Spleen (tissue), 11 donors: ENCODE measurements around the gene NYAP1. TPM values are rescaled to one million over a fixed set of nuclear protein-coding genes. Genes with fewer than 3 reads are reported as not detected.
"Not testable (repeated sequence)": the region's sequence is repeated elsewhere in the genome, so short reads cannot be mapped to it uniquely, and the experiment has no call there.

Source experiments
- DNase-seq: peaks from one replicate; pipeline ENCODE4 v3.0.0-alpha.2; 2020
- H3K27ac ChIP-seq, 8 donors: fragments of 200-600 bp; sonication (generic) in 7 of 8; 1 replicate in 4 of 8; 2 replicates in 4 of 8; pipeline versions ENCODE4 v1.5.0 to v1.8.0; 2016 to 2021; ENCODE audit warnings: inconsistent platforms in 4 of 8, mild to moderate bottlenecking in 4 of 8, moderate library complexity in 1 of 8
- H3K27me3 ChIP-seq, 7 donors: fragments of 200-600 bp; sonication (generic) in 6 of 7; replicated peaks in 1 of 7; 1 replicate in 4 of 7; 2 replicates in 3 of 7; pipeline versions ENCODE4 v1.5.0 to v1.8.0; 2016 to 2021; ENCODE audit warnings: inconsistent platforms in 3 of 7, mild to moderate bottlenecking in 1 of 7
- H3K36me3 ChIP-seq, 6 donors: fragments of 200-600 bp; sonication (generic) in 5 of 6; 1 replicate in 4 of 6; 2 replicates in 2 of 6; pipeline versions ENCODE4 v1.5.0 to v1.8.0; 2016 to 2021; ENCODE audit warnings: inconsistent platforms in 2 of 6
- H3K4me1 ChIP-seq, 6 donors: fragments of 200-600 bp; sonication (generic) in 5 of 6; 1 replicate in 3 of 6; 2 replicates in 3 of 6; pipeline versions ENCODE4 v1.5.0 to v1.8.0; 2016 to 2021; ENCODE audit warnings: inconsistent platforms in 3 of 6
- H3K4me3 ChIP-seq, 8 donors: fragments of 200-600 bp; sonication (generic) in 7 of 8; 1 replicate in 4 of 8; 2 replicates in 4 of 8; pipeline versions ENCODE4 v1.5.0 to v1.8.0; 2016 to 2021; ENCODE audit warnings: inconsistent platforms in 4 of 8, mild to moderate bottlenecking in 4 of 8, moderate library complexity in 2 of 8
- H3K9me3 ChIP-seq, 8 donors: fragments of 200-600 bp; sonication (generic) in 7 of 8; 1 replicate in 4 of 8; 2 replicates in 4 of 8; pipeline versions ENCODE4 v1.5.0 to v1.8.0; 2016 to 2021; ENCODE audit warnings: inconsistent platforms in 4 of 8
- CTCF ChIP-seq, 11 experiments: fragments of 200-600 bp in 7 of 11; fragments of 450-650 bp in 4 of 11; sonication (generic) in 4 of 11; IDR thresholded peaks in 8 of 11; conservative IDR thresholded peaks in 3 of 11; 1 replicate in 7 of 11; 2 replicates in 4 of 11; pipeline versions ENCODE4 v1.4.0 to v1.8.0; 2016 to 2021; ENCODE audit warnings: antibody characterized with exemption in 11 of 11, inconsistent platforms in 4 of 11, mild to moderate bottlenecking in 1 of 11
- POLR2A ChIP-seq, 3 donors: fragments of 450-650 bp; IDR thresholded peaks; one replicate each; pipeline ENCODE4 v1.5.1; 2017; ENCODE audit warnings: antibody characterized with exemption in 3 of 3, mild to moderate bottlenecking in 1 of 3
- POLR2AphosphoS5 ChIP-seq, 3 donors: sonication (generic); formaldehyde crosslinking; IDR thresholded peaks; one replicate each; pipeline ENCODE4 v1.5.1; 2017; ENCODE audit warnings: antibody characterized with exemption in 3 of 3
- WGBS, 5 donors: extraction: QIAGEN DNeasy Blood & Tissue Kit in 3 of 5; methylation state at CpG; one replicate each; pipeline versions ENCODE4 v1.1.5 to v1.1.7; 2013 to 2018; 5-methylcytosine and 5-hydroxymethylcytosine counted together
- intact Hi-C: fragments of 100-400 bp; cut with DNase I; formaldehyde crosslinking; loops from one replicate; pipeline ENCODE4 v1.15.0; 2023; ENCODE audit warnings: low total_unique reads
- polyA plus RNA-seq, 3 donors: library from polyadenylated mRNA; stranded (reverse); fragments of 200-250 nt; gene quantifications; one replicate each; pipeline ENCODE4 v1.2.1, GENCODE V29; 2013
- total RNA-seq, 7 donors: library from RNA; depleted of rRNA in 3 of 7; stranded (reverse); fragments of >200 nt in 3 of 7; fragmentation: NEBNext Ultra II Directional in 4 of 7; extraction: Animal tissue kit (Norgen Biotek cat#: 25700) in 4 of 7; gene quantifications; one replicate each; pipeline versions ENCODE4 v1.1.0 to v1.2.1, GENCODE V29; 2016 to 2021
- donor health status: healthy with polysubstance abuse.
- donor health status: DM: no; HTN: no; CAD: no; lungs with moderate emphysema.
- donor health status: DM: no; HTN: no; CAD: no.
- donor health status: Bipolar disorder and iron deficiency.
- donor health status: healthy.
- donor health status: DM: no; HTN: no; CAD: no.
- donor health status: DM: yes; HTN: yes; CAD: no.

NYAP1 gene
- total and polyA plus RNA-seq, 10 donors: 0.07 to 2.1 (median 0.70) TPM; not detected in 1

GRCh38 chr7:100441641-100442535 is 41.8 kb upstream of the NYAP1 start:
- intact Hi-C loops: no loop called here
- peak overlapping the region in 6 of 8 donors; percentile 29 to 100 (median 82) for H3K27ac ChIP-seq
- TF ChIP-seq POLR2AphosphoS5 (IDR thresholded peaks at IDR 0.05) (no peak), CTCF (IDR thresholded peaks at IDR 0.05 in 8 of 11, conservative IDR thresholded peaks at IDR 0.05 in 3 of 11) (no peak), POLR2A (IDR thresholded peaks at IDR 0.05) (no peak)
- H3K36me3 ChIP-seq: no peaks in the 10 kb centered on the region
- 83 to 92% (median 89%) methylated on average over 9 to 11 of the region's 11 CpGs for WGBS, 5 donors
- no peaks in the 10 kb centered on the region for H3K9me3 ChIP-seq
- H3K4me1 ChIP-seq: peaks cover 9 to 84% (median 33%) of the 10 kb centered on the region in 6 donors
- peak; percentile 68 for DNase-seq
- no peak overlapping the region for H3K4me3 ChIP-seq
- no peaks in the 10 kb centered on the region for H3K27me3 ChIP-seq

GRCh38 chr7:100443096-100443840 is 40.5 kb upstream of the NYAP1 start:
- Histone ChIP-seq H3K36me3 (no peaks in the 10 kb centered on the region), H3K27ac (peak overlapping the region in 7 of 8 donors; percentile 69 to 100 (median 80)), H3K27me3 (no peaks in the 10 kb centered on the region), H3K4me3 (no peak overlapping the region), H3K9me3 (no peaks in the 10 kb centered on the region), H3K4me1 (peaks cover 9 to 70% (median 25%) of the 10 kb centered on the region in 6 donors)
- 84 to 96% (median 88%) methylated on average over 9 of the region's 9 CpGs for WGBS, 5 donors
- peak; percentile 67 for DNase-seq
- TF ChIP-seq POLR2AphosphoS5 (IDR thresholded peaks at IDR 0.05): no peak
- intact Hi-C loops: no loop called here

- TF ChIP-seq CTCF (IDR thresholded peaks at IDR 0.05 in 8 of 11, conservative IDR thresholded peaks at IDR 0.05 in 3 of 11): no peak
- TF ChIP-seq POLR2AphosphoS5 (IDR thresholded peaks at IDR 0.05): peak; percentile 70 to 82 (median 73)
- H3K4me1 ChIP-seq: peaks cover 9 to 57% (median 26%) of the 10 kb centered on the region in 6 donors
- H3K9me3 ChIP-seq: no peaks in the 10 kb centered on the region
- peak; percentile 80 for DNase-seq
- peak overlapping the region; percentile 22 to 100 (median 80) for H3K27ac ChIP-seq
- H3K27me3 ChIP-seq: no peaks in the 10 kb centered on the region
- no peak overlapping the region for H3K4me3 ChIP-seq
- 30 to 39% (median 34%) methylated on average over 13 to 14 of the region's 14 CpGs for WGBS, 5 donors
- H3K36me3 ChIP-seq: no peaks in the 10 kb centered on the region
- intact Hi-C loops: no loop called here
These were observed 39.1 kb upstream of the NYAP1 start for GRCh38 chr7:100444311-100445278.

- no peaks in the 10 kb centered on the region for H3K9me3 ChIP-seq
- 71 to 81% (median 72%) methylated on average over 2 of the region's 2 CpGs for WGBS, 5 donors
- TF ChIP-seq POLR2A (IDR thresholded peaks at IDR 0.05): no peak
- TF ChIP-seq CTCF (IDR thresholded peaks at IDR 0.05 in 8 of 11, conservative IDR thresholded peaks at IDR 0.05 in 3 of 11): no peak
- no peak for TF ChIP-seq POLR2AphosphoS5 (IDR thresholded peaks at IDR 0.05)
- H3K27ac ChIP-seq: peak overlapping the region in 7 of 8 donors; percentile 22 to 100 (median 80)
- no peaks in the 10 kb centered on the region for H3K36me3 ChIP-seq
- no peaks in the 10 kb centered on the region for H3K27me3 ChIP-seq
- H3K4me3 ChIP-seq: no peak overlapping the region
- DNase-seq: no peak
- peaks cover 12 to 64% (median 37%) of the 10 kb centered on the region in 6 donors for H3K4me1 ChIP-seq
- intact Hi-C loops: no loop called here
These were observed 37.7 kb upstream of the NYAP1 start for GRCh38 chr7:100446040-100446439.

GRCh38 chr7:100447363-100447762 is 36.4 kb upstream of the NYAP1 start:
- H3K4me1 ChIP-seq: peaks cover 12 to 54% (median 37%) of the 10 kb centered on the region in 6 donors
- H3K27ac ChIP-seq, H3K4me3 ChIP-seq, intact Hi-C loops, H3K27me3 ChIP-seq, H3K9me3 ChIP-seq, H3K36me3 ChIP-seq: not testable (repeated sequence)
- WGBS, 5 donors: 93 to 99% (median 98%) methylated on average over 8 of the region's 8 CpGs
- DNase-seq: peak; percentile 16
